Pons (tissue), 1 donor: ENCODE measurements around the gene MRPL30.
"Not testable (repeated sequence)": the region's sequence is repeated elsewhere in the genome, so short reads cannot be mapped to it uniquely, and the experiment has no call there.

Experiments used
- DNase-seq: peaks from one replicate; pipeline ENCODE4 v3.0.0-alpha.2; 2016; ENCODE audit warnings: low spot score

MRPL30 gene

DNA sequence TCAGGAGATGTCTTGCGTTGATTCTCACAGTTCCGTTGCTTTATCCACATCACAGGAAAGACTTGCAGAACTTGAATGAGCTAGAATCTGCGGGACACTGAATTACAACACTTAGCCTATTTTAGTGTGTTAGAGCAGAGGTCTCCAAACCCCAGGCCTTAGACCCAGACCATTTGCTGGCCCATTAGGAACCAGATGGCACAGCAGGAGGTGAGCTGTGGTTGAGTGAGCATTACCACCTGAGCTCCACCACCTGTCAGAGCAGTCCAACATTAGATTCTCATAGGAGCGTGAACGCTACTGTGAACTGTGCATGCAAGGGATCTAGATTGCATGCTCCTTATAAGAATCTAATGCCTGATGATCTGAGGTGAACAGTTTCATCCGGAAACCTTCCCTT is 3.8 kb downstream of the MRPL30 start:
- DNase-seq: no peak

DNA sequence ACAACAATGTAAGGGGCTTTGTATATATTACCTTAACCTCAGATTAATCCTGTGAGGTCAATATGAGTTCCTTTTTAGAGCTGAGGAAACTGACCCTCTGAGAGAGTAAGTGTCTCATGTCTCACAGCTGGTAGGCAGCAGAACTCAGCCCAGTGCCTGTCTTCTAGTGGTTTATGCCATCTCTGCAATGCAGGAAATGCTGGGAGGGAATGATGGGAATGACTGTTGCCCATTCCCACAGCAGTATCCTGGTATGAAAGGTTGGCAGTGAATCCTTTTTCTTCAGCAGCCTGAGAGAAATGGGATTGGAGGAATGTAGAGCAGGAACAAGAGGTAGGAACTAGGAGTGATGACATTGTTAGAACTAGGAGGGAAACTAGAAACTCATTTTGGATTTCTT is 6.0 kb downstream of the MRPL30 start:
- no peak for DNase-seq

DNA sequence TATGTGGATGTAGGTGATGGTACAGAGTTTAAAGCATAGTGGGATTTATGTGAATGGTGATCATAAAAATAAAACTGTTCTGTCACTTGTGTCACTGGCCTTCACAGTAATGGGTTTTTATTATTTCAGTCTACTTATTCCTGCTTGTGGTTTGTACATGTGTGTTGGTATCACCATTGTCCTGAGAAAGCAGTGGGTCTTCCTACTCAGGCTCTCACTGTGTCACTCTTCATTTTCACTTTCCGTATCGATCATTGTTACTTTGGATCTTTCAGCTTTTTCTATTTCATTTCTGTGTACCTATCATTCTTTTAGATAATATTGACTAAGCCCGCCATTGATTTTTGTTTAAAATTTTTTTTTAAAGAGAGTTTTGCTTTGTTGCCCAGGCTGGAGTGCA is 7.4 kb downstream of the MRPL30 start:
- no peak for DNase-seq

DNA sequence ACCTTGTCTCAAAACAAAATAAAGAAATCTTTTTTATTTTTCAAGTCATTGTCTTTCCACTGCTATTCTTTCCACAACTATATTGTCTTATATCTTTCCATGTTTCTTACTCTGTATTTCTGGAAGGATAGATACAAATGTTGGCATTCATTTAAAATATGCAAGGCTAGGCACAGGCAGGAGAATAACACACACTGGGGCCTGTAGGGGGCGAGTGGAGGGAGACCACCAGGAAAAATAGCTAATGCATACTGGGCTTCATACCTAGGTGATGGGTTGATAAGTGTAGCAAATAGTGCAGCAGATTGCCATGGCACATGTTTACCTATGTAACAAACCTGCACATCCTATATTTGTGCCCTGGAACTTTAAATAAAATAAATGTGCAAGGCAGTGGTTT is 9.6 kb downstream of the MRPL30 start:
- DNase-seq: no peak

DNA sequence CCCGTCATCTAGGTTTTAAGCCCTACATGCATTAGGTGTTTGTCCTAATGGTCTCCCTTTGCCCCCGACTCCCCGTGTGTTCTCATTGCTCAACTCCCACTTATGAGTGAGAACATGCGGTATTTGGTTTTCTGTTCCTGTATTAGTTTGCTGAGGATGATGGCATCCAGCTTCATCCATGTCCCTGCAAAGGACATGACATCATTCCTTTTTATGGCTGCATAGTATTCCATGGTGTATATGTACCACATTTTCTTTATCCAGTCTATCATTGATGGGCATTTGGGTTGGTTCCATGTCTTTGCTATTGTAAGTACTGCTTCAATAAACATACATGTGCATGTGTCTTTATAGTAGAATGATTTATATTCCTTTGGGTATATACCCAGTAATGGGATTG is 11.4 kb downstream of the MRPL30 start:
- DNase-seq: not testable (repeated sequence)

DNA sequence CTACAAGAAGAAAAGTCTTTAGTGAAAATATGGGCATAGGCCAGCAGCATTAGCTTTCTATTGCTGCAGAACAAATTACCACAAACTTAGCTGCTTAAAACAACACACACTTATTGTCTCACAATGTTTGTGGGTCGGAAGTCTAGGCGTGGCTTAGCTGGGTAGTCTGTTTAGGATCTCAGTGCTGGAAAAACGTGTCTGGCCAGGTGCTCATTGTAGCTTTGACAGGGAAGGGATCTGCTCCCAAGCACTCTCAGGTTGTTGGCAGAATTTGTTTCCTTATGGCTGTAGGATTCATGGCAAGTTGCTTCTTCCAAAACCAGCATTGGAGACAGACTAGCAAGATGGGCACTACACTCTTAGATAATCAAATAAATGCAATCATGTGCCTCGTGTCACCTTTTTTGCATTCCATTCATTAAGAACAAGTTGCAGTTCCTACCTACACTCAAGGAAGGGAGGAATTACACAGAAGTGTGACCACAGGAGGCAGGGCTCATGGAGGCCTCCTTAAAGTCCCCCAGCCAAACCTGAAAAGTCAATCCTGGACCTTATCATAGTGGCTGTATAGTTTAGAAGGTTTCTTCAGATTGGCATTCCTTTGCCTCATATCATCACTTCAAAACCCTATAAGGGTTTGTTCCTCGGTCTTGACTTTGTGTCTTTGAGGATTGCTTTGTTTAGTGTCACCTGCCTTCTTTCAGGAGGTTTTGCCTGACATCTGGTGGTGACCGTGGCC is 17.3 kb downstream of the MRPL30 start:
- DNase-seq: no peak

DNA sequence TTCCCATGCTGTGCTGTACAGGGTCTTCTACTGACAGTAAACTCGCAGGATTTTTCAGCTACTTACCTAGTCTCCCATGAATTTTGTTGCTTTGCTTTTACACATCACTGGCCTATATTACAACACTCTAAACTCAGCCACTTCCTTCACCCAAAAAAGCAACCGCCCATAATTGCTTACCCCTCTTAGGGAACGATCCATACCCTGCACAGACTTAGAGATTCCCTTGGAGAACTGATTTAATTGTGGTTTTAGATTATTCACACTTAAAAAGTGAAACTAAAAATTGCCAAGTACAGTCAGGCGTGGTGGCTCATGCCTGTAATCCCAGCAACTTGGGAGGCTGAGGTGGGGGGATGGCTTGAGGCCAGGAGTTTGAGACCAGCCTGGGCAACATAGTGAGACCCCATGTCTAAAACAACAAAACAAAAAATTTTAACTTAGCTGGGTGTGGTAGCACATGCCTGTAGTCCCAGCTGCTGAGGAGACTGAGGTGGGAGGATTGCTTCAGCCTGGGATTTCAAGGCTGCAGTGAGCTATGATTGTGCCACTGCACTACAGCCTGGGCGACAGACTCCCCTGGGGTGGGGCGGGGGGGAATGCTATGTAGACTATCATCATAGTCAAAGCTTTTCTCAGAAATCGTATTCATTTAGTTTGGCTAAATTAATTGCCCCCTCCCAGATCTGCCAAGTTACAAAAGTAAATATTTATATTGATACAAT is 19.3 kb downstream of the MRPL30 start:
- DNase-seq: no peak

DNA sequence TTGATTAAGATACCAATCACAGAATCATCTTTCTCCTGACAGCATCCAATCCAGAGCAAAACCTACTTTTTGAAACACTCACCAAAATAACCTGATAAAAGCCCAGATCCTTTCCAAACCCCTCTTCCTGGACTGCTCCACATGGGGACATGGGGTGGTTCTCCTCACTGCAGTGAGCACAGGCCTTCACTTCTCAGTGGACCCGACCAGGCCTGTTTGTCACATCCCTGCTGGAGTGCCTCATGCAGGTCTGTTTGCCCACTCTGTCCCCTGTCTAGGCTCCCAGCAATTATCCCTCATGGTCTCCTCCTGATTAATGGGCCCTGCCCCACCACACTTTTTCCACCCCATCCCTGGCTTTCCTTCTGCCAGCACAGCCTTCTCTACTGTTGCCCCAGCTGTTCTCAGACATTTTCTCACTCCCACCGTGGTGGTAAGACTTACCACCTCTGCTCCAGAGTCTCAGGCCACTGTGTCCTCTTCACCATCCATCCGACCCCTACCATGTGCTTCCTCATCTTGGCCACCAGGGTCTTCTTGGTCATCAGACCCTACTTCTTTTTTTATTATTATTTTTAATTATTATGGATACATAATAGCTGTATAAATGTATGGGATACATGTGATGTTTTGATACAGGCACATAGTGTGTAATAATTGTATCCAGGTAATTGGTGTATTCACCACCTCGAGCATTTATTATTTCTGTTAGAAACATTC is 21.1 kb downstream of the MRPL30 start:
- no peak for DNase-seq

DNA sequence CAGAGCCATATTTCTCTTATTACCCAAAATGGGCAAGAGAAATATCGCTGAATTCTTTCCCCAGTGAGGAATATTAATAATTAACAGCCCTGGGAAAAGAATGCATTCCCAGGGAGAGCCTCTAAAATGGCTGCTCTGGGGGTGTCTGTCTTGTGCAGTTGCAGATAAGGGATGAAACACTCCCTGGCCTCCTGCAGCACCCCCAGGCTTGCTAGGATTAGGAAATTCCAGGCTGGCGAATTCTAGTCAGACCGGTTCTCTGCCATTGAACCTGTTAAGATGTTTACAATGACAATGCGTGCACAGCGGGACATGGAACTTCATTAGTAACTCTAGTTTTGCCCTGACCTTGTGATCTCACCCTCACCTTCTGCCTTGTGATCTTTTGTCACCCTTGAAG is 24.5 kb downstream of the MRPL30 start:
- no peak for DNase-seq

DNA sequence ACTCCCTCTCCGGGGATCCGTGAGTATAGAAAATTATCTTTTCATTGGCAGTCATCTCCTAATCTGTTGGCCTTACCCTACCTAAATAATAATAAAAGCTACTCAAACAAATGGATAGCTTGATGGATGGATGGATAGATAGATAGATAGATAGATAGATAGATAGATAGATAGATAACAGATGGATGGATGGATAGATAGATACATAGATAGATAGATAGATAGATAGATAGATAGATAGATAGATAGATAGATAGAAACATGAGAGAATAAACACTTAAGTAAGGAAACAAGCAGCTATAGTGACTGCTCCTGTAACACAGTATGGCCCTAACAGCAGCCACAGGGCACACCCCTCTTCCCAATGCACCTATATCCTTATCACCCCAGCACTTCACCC is 35.1 kb downstream of the MRPL30 start:
- no peak for DNase-seq

DNA sequence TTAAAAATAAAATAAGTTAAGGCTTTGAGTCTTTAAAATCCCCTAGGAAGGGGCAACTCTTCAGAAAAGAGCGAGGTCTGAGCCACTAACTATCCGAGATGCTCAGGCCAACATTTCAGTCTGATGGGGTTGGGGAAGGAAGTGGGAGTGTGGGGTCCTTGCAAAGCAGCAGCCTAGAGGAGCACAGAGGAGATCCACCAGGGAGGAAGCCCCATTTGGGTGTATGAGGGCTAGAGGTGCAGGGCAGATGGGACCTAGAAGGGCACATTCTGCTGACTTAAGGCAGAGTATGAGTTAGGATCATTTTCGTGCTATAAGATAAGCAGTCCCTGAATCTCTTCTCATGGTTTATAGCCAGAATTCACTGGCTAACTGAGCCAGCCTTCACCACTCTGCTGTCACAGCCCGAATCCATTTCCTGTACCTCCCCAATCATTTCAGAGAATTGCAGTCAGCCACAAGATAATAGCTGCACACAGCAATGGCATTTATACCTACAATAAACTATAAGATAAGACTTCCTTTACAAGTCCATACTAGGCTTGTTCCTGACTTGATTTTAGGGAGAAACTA is 37.0 kb downstream of the MRPL30 start:
- no peak for DNase-seq

DNA sequence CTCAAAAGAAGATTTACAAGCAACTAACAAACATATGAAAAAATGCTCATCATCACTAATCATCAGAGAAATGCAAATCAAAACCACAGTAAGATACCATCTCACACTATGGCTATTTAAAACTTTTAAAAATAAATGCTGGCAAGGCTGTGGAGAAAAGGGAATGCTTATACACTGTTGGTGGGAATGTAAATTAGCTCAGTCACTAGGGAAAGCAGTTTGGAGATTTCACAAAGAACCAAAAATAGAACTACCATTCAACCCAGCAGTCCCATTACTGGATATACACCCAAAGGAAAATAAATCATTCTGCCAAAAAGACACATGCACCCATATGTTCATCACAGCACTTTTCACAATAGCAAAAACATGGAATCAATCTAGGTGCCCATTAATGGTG is 52.2 kb downstream of the MRPL30 start:
- not testable (repeated sequence) for DNase-seq

DNA sequence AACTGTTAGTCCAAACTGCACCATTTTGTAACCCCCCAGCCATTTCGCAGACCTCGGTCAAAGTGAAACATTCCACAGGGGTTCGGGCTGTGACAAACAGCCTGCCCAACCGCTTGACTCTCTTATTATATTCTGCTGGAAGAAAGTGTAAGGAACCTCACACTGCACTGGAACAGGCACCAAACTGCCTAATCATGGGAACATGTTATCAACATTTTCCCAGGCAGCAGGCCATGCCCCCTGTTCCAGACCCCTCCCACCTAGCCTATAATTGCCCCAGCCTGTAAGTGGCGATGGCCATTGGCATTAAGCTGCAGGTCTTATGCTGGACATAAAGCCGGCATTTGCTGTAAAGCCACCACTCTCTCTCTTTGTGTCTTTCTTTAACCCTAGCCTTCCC is 57.6 kb downstream of the MRPL30 start:
- DNase-seq: no peak

DNA sequence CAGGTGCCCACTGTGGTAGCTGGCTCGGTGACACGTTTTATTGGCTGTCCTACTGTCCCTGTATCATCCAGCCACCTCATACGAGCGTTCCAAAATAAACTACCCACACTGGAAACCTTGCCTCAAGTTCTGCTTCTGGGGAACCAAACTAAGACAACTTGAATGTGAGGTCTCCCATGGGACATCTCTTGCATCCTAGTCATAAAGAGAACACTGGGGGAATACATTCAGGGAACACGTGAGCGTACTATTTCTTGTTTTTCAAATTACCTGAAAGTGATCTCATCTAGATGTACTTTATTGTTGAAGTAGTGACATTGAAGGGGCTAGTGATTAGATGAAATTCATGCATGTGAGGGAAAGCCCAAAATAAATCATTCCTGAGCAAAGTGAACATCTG is 59.4 kb downstream of the MRPL30 start:
- no peak for DNase-seq

DNA sequence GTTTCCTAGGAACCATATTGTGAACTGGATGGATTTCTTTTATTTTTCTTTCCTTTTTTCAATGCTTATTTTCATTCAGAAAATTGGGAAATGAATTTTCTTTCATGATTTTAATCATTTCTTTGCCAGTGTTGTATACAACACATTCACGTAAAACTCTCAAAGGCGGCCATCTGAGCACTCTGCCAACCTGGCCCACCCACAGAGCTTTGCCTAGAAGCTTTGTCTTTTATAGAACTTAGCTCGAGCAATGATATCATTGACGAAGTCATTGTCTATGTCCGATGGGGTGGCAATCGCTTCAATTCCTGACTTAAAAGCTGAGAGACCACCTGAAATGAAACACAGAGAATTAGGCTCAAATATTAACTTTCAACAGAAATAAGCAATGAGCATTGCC is 61.2 kb downstream of the MRPL30 start:
- no peak for DNase-seq
